NCI-H1930 (cell line): ENCODE results near the gene SEC14L6.
"Not testable (repeated sequence)": the region's sequence is repeated elsewhere in the genome, so short reads cannot be mapped to it uniquely, and the experiment has no call there.

ENCODE experiments used
- DNase-seq, 2 experiments: peaks; one replicate each; lab custom pipeline; 2025; lab: John Stamatoyannopoulos, UW

Gene SEC14L6

DNA sequence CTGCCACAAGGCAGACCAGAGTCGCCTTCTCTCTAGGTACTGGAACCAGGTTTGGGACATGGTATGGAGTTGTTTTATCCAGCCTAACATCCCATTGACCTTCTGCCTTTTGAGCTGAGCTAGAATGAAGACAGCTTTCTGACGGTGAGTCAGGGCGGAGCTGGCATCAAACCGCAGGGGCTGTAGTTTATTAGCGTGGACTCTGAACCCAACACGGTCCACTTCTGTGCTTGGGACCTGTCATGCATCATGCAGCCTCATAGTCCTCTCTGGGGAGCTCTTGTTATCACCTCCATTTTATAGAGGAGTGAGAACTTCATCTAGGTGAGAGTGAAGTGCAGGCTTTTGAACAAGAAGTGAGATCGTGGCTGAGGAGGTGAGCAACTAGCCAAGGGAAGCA lies 19.6 kb upstream of the SEC14L6 start:
- no peak for DNase-seq

DNA sequence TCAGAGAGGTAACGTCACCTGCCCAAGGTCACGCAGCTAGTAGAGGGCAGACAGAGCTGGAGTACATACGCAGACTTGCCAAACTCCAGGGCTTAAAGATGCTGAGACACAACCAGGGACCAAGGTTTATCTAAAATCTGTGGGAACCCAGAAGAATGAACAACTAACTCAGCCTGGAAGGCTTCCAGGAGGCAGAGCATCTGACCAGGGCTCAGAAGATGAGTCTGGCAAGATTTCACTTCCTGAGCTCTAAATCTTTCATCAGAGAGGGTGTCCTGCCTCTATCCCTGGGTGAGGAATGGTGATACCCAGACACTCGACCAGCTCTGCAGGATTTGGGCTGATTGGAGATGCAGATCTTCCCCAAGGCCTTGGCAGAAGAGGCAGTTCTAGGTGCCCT lies 18.8 kb upstream of the SEC14L6 start:
- DNase-seq = no peak

DNA sequence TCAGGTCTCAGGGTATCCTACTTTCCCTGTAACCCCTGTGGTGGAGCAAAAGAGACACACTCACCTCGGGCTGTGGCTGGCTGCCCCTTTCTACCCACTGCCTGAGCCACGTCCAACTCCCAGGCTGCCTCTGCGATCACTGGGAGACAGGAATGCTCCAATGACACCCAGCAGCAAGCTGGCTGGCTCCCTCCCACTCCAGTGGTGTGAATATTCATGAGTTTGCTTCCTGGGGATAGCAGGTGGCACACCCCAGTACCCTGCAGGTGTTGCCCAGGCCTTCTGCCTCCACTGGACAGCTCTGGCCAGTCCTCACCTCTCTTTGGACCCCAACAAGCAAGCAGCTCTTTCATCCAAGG lies 18.2 kb upstream of the SEC14L6 start:
- DNase-seq = no peak

DNA sequence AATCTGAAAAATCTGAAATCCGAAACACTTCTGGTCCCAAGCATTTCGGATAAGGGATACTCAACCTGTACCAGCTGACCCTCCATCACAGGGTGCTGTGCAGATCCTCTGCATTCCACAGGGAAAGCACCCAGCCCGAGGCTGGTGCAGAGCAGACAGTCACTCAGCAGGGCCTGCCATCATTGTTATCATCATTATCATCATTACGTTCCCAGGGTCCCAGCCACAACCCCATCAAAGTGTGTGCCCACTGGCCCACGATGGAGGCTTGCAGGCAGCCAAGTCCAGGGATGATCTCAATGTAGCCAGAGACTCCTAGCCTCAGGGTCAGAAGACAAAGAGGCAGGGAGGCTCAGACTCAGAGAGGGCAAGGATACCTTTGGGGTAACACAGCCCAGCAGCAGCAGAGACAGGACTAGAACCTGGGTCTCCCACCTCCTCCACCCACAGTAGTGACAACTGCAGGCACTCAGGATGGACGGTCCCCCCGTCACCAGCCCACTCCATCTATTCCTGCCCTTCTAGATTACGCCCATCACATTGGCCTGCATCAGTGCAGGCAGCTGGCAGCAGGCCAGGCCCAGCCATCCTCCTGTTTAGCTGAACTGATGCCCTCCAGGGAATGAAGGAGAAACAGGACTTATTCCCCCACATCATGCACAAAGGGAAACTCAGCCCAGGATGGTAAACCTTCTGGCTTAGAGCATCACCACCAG lies 17.7 kb upstream of the SEC14L6 start:
- DNase-seq = no peak

DNA sequence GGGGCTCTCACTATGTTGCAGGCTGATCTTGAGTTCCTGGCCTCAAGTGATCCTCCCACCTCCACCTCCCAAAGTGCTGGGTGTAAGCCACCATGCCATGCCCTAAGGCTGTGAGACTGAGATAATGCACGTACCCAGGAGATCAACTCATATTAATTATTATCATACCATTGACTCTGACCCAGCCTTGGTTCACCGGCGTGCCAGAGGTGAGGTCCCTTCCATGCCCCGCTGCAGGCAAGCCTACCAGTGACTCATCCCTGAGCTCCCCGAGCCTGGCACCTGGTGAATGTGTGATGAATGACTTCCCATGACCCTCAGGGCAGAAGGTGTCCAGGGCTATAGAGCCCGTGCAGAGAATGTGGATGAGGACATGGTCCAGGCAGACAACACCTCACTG lies 15.8 kb upstream of the SEC14L6 start:
- DNase-seq = no peak

DNA sequence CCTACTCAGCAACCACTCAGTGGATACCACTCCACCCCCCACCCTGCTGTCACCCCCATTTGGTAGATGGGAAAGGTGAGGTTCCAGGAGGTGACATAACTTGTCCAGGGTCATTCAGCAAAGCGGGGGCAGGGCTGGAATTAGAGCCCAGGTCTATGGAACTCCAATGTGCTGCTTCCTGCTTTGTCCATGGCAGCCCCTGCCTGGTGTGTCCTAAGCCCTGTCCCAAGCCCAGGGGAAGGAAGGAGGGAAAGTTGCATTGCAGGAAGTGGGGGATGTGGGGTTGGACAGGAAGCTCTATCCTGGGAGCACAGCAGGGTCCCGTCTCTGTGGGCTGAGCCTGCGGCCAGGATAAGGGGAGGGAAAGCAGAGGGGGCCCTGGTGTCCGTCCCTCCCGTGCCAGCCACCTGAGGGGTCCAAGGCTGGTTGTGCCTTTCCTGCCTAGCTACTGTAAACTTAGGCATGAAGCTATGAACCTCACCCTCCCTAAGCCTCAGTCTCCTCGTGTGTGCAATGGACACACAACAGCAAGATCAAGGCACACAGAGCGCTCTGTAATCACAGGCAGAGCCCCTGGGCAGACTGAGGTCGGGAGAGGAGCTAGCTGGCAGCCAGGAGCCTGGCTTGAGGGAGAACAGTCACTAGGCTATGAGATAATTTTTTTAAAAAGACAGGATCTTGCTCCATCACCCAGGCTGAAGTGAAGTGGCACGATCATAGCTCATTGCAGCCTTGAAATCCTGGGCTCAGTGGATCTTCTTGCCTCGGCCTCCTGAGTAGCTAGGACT lies 15.1 kb upstream of the SEC14L6 start:
- DNase-seq = no peak

DNA sequence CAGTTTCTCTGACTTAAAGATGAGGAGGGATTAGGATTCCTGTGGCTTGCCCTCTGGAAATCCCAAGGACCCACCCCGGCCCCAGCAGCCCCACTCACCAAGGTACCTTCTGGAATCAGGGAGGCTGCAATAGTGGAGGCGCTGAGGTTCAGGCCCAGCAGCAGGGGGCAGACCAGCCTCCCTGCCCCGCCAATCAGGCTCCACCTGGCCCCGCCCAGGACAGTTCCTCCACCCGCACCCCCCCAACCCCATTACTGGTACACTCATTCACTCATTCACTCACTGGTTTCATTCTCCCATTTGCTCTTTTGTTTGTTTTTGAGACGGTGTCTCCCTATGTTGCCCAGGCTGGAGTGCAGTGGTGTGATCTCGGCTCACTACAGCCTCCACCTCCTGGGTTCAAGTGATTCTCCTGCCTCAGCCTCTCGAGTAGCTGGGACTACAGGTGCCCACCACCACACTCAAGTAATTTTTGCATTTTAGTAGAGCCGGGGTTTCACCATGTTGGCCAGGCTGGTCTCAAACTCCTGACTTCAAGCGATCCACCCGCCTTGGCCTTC lies 14.2 kb upstream of the SEC14L6 start:
- DNase-seq = not testable (repeated sequence)

DNA sequence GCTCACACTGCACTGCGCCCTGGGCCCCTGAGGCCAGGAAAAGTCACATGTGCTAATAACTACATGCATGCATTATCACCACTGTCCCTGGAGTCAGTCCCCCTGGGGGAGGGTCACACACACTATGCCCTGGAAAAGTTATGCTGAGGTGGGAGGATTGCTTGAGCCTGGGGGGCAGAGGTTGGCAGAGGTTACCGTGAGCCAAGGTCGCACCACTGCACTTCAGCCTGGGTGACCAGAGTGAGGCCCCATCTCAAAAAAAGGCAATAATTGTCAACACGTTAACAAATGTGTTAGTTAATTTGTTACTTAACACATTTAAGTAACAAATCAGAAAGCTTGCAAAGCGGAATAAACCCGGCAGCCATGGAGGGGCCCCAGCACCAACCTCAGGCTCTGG lies 13.3 kb upstream of the SEC14L6 start:
- no peak for DNase-seq

DNA sequence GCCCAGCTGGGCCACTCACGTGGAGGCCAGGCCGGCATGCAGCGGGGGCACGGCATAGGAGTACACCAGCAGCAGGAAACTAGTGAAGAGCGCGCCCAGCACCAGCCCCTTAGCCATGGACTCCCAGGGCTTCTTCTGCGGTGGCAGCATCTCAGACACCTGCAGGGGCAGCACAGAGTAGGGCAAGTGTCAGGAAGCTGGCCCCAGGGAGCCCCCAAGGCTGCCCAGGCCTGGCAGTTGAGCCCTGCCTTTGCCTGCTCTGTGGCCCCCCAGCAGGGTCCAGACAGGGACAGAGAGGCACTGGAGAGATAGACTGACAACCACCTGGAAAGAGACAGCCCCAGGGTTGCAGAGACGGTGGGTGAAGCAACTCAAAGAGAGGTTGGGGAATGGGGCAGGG lies 10.7 kb upstream of the SEC14L6 start:
- no peak for DNase-seq

DNA sequence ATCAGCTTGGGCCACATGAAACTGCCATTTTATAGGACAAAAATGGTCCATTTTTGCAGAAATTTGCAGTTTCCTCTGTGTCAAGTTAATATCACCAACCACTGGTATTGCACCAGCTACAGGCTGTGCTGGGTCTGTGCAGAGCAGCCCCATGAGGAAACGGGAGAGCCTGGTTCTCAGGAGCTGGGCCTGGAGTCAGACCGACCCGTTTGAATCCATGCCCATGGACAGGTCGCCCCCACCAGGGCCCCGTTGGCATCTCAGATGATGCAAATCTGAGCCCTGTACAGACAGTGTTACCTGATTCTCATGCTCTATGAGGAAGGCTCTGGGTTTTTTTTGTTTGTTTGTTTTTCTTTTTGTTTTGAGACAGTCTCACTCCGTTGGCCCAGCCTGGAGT lies 9.8 kb upstream of the SEC14L6 start:
- peak; percentile 10 to 26 for DNase-seq

DNA sequence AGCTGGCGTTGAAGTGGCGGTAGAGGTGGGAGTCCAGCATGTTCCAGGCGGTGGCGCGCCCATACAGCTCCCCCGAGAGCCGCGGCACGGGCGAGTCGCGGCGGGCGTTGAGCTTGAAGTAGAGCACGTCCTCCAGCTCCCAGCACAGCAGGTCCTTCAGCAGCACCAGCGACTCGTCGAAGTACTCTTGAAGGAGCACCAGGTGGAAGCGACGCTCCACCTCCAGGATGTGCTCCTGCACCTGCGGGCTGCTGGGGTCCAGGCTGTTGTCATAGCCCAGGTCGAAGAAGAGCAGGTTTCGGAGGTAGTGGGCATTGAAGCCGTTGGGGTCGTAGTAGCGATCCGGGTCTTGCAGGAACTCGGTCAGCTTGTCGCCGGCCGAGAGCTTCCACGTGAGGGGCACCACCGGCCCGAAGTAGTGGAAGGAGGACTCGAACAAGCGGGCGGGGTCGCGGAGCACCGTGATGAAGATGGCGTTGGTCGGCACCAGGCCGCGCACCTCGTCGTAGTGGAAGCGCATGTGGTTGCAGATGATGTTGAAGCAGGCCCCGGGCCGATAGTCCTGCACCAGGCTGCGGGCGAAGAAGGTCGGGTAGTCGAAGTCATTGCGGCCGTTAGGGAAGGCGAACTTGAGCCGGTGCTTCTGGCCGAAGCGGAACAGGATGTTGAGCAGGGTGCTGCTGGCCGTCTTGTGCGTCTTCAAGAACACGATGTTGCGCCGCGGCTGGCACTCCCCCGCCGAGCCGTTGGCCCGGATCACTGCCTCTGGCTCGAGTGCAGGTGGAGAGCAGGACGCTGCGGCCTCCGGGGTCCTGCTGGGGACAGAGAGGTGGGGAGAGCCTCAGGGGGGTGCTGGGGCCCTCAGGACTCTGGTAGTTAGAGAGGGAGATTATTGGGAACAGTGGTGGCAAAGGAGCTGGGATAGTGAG lies 9.0 kb upstream of the SEC14L6 start:
- no peak for DNase-seq

DNA sequence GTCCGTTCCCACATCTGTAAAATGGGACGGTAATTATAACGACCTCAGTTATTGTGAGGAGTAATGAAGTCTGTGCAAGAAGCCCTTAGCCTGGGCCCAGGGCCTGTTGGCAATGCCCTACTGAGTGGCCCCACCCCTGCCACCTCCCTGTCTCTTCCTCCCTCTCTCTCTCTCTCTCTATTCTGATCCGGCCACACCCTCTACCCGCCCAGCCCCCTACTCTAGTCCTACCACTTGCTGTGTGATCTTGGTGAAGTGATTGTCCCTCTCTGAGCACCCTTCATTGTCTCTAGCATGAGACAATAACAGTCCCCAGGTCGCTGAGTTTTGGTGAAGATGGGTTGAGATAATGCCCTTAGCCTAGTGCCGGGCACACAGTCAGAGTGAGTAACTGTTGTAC lies 7.4 kb upstream of the SEC14L6 start:
- no peak for DNase-seq

DNA sequence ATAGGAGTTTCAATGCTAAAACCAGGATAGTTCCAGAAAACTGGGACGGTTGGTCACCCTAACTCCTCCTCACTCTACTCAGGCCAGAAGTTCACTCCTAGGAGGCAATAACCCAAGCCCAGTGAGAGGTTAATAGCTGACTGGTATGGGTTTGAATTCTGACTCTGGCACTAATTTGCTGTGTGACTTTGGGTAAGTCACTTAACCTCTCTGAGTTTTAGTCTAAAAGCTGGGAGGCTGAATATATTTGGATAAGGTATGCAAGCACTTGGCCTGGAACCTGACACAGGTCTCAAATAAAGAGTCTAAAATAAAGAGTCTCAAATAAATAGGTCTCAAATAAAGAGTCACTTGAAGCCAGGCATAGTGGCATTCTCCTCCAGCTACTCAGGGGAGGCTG lies 6.2 kb upstream of the SEC14L6 start:
- no peak for DNase-seq

DNA sequence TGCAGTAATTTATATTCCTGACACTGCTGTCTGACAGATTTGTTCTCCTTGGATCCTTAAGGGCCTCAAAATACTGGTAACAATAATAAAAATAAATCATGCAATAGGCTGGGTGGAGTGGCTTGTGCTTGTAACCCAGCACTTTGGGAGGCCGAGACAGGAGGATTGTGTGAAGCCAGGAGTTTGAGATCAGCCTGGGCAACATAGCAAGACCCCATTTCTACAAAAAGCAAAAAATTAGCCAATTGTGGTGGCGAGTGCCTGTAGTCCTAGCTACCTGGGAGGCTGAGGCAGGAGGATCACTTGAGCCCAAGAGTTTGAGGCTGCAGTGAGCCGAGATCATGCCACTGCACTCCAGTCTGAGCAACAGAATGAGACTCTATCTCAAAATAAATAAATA lies 5.3 kb upstream of the SEC14L6 start:
- not testable (repeated sequence) for DNase-seq

DNA sequence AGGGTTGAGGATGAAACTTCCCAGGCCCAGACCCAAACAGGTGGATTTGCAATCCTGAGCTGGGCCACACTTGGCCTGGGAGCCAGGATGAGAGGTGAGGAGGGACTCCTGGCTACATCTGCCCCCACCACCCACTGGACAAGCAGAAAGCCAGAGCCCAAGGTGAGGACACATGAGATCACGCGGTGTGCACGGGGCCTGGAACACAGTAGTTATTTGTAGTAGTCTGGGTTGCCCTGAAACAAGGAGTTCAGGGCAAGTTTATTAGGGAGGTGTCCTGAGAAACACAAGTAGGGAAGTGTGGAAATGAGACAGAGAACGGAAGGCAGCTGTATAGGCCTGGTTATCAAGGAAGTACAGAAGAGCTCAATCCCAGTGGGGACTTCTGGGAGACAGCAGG lies 647 bp upstream of the SEC14L6 start:
- no peak for DNase-seq

DNA sequence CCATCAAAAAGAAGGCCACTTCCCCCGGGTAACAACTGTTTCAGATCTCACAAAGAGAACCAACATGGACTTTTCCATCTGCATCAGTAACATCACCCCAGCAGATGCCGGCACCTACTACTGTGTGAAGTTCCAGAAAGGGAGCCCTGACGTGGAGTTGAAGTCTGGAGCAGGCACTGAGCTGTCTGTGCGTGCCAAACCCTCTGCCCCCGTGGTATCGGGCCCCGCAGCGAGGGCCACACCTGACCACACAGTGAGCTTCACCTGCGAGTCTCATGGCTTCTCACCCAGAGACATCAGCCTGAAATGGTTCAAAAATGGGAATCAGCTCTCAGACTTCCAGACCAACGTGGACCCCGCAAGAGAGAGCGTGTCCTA lies 3.7 kb downstream of the SEC14L6 start:
- no peak for DNase-seq

DNA sequence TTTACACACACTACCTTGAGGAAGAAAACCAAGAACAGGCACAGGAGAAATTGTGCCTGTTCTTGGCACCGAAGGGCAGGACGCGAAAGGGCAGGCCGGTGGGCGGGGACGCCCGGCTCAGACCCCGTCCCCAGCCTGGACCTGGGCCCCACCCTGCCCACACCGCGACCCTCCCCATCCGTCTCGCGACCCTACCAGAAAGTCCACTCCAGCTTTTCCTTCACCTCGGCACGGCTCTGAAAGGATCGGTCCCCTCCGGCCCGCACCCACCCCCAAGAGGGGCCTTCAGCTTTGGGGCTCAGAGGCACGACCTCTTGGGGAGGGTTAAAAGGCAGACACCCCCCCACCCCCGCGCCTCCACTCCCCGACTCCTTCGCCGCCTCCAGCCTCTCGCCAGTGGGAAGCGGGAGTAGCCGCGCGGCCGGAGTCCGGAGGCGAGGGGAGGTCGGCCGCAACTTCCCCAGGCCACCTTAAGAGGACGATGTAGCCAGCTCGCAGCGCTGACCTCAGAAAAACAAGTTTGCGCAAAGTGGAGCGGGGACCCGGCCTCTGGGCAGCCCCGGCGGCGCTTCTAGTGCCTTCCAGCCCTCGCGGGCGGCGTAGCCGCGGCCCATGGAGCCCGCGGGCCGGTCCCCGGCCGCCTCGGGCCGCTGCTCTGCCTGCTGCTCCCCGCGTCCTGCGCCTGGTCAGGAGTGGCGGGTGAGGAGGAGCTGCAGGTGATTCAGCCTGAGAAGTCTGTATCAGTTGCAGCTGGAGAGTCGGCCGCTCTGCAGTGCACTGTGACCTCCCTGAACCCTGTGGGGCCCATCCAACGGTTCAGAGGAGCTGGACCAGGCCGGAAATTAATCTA lies 4.4 kb downstream of the SEC14L6 start:
- DNase-seq = no peak

DNA sequence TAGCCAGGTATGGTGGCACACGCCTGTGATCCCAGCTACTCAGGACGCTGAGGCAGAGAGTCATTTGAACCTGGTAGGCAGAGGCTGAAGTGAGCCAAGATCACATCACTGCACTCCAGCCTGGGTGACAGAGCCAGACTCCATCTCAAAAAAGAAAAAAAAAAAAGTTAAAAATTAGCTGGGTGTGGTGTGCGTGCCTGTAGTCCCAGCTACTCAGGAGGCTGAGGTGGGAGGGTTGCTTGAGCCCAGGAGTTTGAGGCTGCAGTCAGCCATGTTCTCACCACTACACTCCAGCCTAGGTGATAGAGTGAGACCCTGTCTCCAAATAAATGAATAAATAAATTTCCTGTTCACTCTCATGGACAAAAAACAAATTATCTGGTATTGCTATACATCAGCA lies 5.0 kb downstream of the SEC14L6 start:
- DNase-seq = not testable (repeated sequence)

DNA sequence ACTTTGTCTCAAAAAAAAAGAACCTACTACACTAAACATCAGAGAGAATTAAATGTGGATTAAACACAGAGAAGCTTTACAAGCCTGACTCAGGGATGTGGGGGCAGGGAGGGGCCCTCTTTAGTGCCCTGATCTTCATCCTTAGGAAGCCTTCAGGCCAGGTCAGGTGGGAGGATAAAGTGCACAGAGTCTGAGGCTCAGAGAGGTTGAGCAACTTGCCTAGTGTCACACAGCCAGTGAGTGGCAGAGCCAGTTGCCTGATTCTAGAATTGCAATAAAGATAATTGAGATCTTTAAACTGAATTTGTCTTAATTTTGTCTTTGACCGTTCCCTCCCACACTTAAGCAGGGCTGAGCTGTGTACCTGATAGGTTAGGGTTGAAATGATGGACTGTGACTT lies 7.2 kb downstream of the SEC14L6 start:
- no peak for DNase-seq

DNA sequence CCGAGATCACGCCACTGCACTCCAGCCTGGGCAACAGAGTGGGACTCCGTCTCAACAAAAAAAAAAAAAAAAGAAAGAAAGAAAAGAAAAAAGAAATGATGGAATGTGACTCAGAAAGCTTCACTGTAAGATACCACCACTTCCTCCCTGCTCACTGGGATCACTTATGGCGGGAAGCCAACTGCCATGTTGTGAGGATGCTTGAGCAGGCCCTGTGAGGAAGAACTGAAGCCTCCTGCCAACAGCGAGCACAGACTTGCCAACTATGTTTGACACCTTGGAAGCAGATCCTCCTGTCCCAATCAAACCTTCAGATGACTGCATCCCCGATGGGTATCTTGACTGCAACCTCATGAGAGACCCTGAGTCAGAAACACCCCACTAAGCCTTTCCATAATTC lies 8.3 kb downstream of the SEC14L6 start:
- DNase-seq = no peak

DNA sequence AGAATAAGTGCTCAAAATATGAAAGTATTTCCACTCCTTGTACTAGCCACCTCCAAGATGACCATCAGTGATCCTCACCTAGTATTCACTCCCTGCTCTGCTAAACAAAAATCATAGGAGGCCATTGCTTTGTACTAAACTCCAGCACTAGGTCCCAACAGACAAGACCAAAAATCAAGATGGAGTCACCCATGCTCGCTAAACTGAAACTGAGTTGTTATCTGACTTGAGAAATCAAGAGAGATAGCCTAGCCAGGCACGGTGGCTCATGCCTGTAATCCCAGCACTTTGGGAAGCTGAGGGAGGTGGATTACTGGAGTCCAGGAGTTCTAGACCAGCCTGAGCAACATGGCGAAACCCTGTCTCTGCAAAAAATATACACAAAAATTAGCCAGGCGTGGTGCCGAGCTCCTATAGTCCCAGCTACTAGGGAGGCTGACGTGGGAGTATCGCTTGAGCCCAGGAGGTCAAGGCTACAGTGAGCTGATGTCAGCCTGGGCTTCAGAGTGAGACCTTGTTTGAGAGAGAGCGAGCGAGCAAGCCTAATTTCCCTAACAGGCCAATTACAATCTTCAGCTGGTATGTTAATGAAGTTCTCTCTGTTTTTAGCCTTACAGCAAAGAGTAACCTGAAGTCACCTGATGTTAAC lies 9.3 kb downstream of the SEC14L6 start:
- DNase-seq = no peak
